GM10248 (cell line): ENCODE measurements around the gene SLC1A5.

Source experiments
- CTCF ChIA-PET: fragments of 300-600 bp; sonication (Branson Sonifier 250); formaldehyde crosslinking; extraction: SDS; loops from one replicate; lab custom pipeline; 2021; ENCODE audit warnings: antibody characterized with exemption; lab: Yijun Ruan, JAX
- POLR2A ChIA-PET: fragments of 350-650 bp; sonication (Branson Sonifier 250); formaldehyde crosslinking; extraction: SDS; loops from one replicate; lab custom pipeline; 2020; ENCODE audit warnings: antibody characterized with exemption; lab: Yijun Ruan, JAX
- DNase-seq: peaks from one replicate; pipeline ENCODE4 v3.0.0; 2012; ENCODE audit errors: extremely low spot score
- TF ChIP-seq, protein P1 (sequence below): IDR thresholded peaks from 2 replicates; pipeline ENCODE4 v1.5.1; 2012; ENCODE audit warnings: mild to moderate bottlenecking, low read depth; ENCODE audit errors: extremely low read depth, missing control alignments, control extremely low read depth

SLC1A5 gene

DNA sequence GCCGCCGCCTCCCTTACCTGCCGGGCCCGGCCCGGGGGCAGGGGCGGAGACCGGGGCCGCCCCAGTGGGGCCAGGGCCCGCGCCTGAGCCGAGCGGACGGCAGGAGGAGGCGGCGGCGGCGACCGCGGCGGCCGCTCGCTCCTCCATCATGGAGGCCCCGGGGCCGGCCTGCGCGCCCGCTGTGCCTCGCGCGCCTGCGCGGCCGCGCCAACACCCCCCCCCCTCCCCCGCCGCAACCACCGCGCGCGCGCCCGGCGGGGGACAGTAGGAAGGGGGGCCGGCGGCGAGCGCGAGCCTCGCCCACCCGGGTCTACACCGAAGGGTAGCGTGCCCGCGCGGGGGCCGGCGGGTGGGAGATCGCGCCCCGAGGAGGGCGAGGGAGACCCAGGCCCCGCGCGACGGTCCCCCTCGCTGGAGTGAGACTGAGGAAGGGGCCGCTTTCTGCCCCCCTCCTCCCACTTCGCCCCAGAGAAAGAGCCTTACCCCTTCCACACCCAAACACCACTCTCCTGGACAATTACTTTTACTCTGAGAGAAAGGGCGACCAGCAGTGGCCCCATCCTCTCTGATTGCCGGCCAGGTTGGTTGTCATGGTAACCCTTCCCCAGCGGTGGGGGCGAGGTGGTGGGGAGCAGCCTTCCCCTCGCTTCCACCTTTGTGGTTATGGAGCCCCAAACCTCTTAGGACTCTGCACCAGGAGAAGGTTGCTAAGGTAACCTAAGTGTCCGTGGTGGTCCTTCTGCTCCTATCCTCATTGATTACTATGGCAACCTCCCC is 41.9 kb downstream of the SLC1A5 start, which contains the start of gene STRN4:
Gene STRN4 (minus strand): TSS at position 170 of the 777 bp plus-strand sequence. CDS start 20 bp downstream, at position 150.
- DNase-seq: peak; percentile 91
- ChIA-PET CTCF (interaction anchor here (1.2 kb wide), 1 partner anchor 9 kb away, joined by 4 read pairs; no protein-coding TSS in a partner anchor), POLR2A (interaction anchor here (1.1 kb wide), 1 partner anchor 11 kb away, joined by 3 read pairs; no protein-coding TSS in a partner anchor)
- TF ChIP-seq, protein P1, sequence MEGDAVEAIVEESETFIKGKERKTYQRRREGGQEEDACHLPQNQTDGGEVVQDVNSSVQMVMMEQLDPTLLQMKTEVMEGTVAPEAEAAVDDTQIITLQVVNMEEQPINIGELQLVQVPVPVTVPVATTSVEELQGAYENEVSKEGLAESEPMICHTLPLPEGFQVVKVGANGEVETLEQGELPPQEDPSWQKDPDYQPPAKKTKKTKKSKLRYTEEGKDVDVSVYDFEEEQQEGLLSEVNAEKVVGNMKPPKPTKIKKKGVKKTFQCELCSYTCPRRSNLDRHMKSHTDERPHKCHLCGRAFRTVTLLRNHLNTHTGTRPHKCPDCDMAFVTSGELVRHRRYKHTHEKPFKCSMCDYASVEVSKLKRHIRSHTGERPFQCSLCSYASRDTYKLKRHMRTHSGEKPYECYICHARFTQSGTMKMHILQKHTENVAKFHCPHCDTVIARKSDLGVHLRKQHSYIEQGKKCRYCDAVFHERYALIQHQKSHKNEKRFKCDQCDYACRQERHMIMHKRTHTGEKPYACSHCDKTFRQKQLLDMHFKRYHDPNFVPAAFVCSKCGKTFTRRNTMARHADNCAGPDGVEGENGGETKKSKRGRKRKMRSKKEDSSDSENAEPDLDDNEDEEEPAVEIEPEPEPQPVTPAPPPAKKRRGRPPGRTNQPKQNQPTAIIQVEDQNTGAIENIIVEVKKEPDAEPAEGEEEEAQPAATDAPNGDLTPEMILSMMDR: no peak

DNA sequence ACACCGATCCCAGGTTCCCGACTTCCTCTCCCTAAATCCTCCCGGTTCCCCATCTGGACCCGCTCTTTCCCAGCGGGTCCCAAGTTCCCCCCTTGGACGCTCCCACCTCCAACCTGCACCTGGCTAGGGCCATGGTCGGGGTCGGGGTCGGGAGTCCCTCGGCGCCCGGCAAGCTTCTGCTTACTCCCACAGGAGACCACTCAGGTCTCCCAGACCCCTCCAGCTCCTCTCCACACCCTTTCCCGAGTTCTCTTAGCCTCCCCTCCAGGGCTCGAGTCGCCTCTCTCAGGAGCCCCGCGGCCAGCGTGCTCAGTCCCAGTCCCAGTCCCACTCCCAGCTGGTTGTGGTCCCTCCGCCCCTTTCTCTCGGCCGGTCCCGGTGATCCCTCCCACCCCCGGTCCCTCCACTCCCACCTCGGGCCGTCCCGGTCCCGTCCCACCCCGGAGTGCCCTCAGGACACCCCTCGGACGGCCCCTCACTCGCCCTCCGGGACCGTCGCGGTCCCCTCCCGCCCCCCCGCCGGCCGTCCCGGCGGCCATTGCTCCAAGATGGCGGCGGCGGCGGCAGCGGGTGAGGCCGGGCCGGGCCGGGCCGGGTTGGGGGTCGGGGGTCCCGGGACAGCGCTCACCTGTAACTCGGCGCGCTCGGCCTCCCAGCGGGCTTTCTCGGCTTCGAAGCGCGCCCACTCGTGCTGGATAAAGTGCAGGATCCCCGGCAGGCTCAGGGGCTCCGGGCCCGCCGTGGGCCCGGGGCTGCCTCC is 42.7 kb downstream of the SLC1A5 start, which contains the start of gene FKRP:
Gene FKRP (plus strand): TSS at position 537 of the 760 bp plus-strand sequence. CDS start 9,394 bp downstream, outside the sequence.
- peak; percentile 68 for DNase-seq
- ChIA-PET CTCF (interaction anchor here (1.2 to 1.9 kb wide), 2 partner anchors 10 to 12 kb away, joined by 4 to 5 read pairs; no protein-coding TSS in a partner anchor), POLR2A (interaction anchor here (1.1 kb wide), 1 partner anchor 10 kb away, joined by 3 read pairs; no protein-coding TSS in a partner anchor)
- TF ChIP-seq, protein P1: no peak

DNA sequence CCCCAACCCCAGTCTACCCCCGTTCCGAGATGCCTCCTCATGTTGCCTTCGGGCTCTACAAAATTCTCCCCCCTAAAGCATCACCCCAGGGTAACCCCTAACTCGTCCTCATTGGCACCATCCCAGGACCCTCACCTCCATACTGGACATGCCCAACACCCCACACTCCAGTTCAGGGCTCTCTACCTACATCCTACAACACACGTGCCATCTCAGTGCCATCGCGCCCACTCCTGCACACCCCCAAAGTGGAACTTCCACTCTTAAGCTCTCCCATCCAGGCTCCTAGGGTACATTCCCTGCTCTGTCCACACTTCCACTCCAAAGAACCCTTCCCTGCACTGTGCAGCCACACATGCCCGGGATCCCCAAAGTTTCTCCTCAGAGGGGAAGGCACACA is 43.4 kb downstream of the SLC1A5 start:
- DNase-seq: no peak
- POLR2A ChIA-PET: interaction anchor here (1.1 kb wide), 1 partner anchor 10 kb away, joined by 3 read pairs; no protein-coding TSS in a partner anchor
- CTCF ChIA-PET: interaction anchor here (1.0 to 1.9 kb wide), 7 partner anchors 9 to 72 kb away, joined by 3 to 7 read pairs (median 5); no protein-coding TSS in a partner anchor
- TF ChIP-seq, protein P1: no peak

DNA sequence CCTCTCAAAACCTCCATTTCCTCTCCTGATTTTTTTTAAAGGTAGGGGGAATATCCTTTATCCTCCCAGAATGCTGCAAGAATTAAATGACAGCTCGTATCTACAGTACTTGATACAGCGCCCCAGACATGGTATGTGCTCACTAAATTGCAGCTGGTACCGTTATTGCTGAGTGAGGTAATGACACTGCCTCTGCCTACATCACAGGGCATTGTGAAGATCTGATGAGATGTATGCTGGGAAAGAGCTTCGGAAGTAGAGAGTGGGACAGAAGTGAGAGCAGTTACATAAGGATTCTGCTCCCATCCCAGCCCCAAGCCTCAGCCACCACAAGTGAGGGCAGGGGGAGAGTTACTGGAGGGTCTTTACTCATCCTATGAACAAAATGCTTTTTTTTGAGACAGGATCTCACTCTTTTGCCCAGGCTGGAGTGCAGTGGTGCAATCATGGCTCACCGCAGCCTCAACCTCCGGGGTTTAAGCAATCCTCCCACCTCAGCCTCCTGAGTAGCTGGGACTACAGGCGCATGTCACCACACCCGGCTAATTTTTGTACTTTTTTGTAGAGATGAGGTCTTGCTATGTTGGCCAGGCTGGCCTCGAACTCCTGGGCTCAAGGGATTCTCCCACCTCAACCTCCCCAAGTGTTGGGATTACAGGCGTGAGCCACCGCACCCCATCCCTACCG is 44.2 kb downstream of the SLC1A5 start:
- POLR2A ChIA-PET: no interaction called here
- no peak for DNase-seq
- TF ChIP-seq, protein P1: no peak
- CTCF ChIA-PET: interaction anchor here (1.0 to 1.9 kb wide), 8 partner anchors 10 to 83 kb away, joined by 3 to 7 read pairs (median 4); partner anchors contain the start of gene DACT3

DNA sequence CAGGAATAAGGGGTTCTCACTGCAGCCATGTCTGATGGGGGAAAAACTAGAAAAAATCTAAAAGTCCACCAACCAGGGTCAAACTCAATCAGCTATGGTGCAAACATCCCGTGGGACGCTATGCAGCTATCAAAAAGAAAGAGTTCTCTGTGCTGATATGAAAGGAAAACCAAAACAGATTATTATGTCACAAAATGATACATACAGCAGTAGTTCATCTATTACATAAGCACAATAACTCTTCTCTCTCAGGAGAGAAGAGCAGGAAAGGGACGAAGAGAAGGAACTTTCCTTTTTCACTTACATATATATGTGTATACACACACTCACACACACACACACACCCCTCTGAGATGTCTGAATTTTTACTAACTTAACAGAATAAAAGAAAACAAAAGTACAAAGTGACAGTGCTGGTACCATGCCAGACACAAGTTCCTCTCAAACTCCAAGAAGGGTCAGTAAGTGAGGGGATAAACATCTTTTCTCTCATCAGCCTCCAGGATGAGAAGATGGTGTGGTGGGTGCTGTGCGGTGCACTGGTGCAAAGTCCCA is 45.4 kb downstream of the SLC1A5 start:
- TF ChIP-seq, protein P1: no peak
- POLR2A ChIA-PET: no interaction called here
- CTCF ChIA-PET: interaction anchor here (1.2 to 3.4 kb wide), 5 partner anchors 11 to 97 kb away, joined by 4 to 22 read pairs (median 6); no protein-coding TSS in a partner anchor
- no peak for DNase-seq
